ENCODE measurements around the gene TGFBI.
"Not testable (repeated sequence)": the region's sequence is repeated elsewhere in the genome, so short reads cannot be mapped to it uniquely, and the experiment has no call there.

TGFBI gene

GRCh38 chr5:136042156-136042555 is 13.4 kb downstream of the TGFBI start:
- TF ChIP-seq CTCF (IDR thresholded peaks at IDR 0.05; ENCODE audit: borderline replicate concordance, insufficient read depth, low read depth, low read length), result no peak

GRCh38 chr5:136042665-136043121 is 13.9 kb downstream of the TGFBI start:
- TF ChIP-seq CTCF (IDR thresholded peaks at IDR 0.05; ENCODE audit: borderline replicate concordance, insufficient read depth, low read depth, low read length), result no peak
- no peak overlapping the region for H3K4me3 ChIP-seq (ENCODE audit: low read depth, low read length)

More at GRCh38 chr5:136042156-136042555, 13.4 kb downstream of the TGFBI start:
- H3K4me3 ChIP-seq (ENCODE audit: low read depth, low read length), result no peak overlapping the region

- TF ChIP-seq CTCF (IDR thresholded peaks at IDR 0.05; ENCODE audit: borderline replicate concordance, insufficient read depth, low read depth, low read length), result no peak
- H3K4me3 ChIP-seq (ENCODE audit: low read depth, low read length), result no peak overlapping the region
Observed at GRCh38 chr5:136043551-136043950, 14.8 kb downstream of the TGFBI start.

- no peak for TF ChIP-seq CTCF (IDR thresholded peaks at IDR 0.05; ENCODE audit: borderline replicate concordance, insufficient read depth, low read depth, low read length)
- H3K4me3 ChIP-seq (ENCODE audit: low read depth, low read length), result no peak overlapping the region
Observed at GRCh38 chr5:136043968-136044610, 15.3 kb downstream of the TGFBI start.

- not testable (repeated sequence) for H3K4me3 ChIP-seq (ENCODE audit: low read depth, low read length)
Observed at GRCh38 chr5:136045026-136045425, 16.2 kb downstream of the TGFBI start.

GRCh38 chr5:136046246-136046645 is 17.5 kb downstream of the TGFBI start:
- no peak overlapping the region for H3K4me3 ChIP-seq (ENCODE audit: low read depth, low read length)
- TF ChIP-seq CTCF (IDR thresholded peaks at IDR 0.05; ENCODE audit: borderline replicate concordance, insufficient read depth, low read depth, low read length), result no peak

- TF ChIP-seq CTCF (IDR thresholded peaks at IDR 0.05; ENCODE audit: borderline replicate concordance, insufficient read depth, low read depth, low read length), result no peak
- no peak overlapping the region for H3K4me3 ChIP-seq (ENCODE audit: low read depth, low read length)
Observed at GRCh38 chr5:136047858-136048257, 19.1 kb downstream of the TGFBI start.

Data from GM12875 (cell line).